Left ventricle myocardium inferior (tissue), 1 donor: Measurements from ENCODE around the gene ADM2. TPM values are rescaled to one million over a fixed set of nuclear protein-coding genes. Genes with fewer than 3 reads are reported as not detected.

Experiments
- DNase-seq: peaks from one replicate; pipeline ENCODE4 v3.0.0-alpha.2; 2020
- H3K27ac ChIP-seq: fragments of 200-600 bp; replicated peaks from 2 replicates; pipeline ENCODE4 v1.8.0; 2021
- H3K27me3 ChIP-seq: fragments of 200-600 bp; 2 replicates; pipeline ENCODE4 v1.8.0; 2021; ENCODE audit warnings: low read depth
- H3K36me3 ChIP-seq: fragments of 200-600 bp; 2 replicates; pipeline ENCODE4 v1.8.0; 2021
- H3K4me1 ChIP-seq: fragments of 200-600 bp; 2 replicates; pipeline ENCODE4 v1.8.0; 2021
- H3K4me3 ChIP-seq: fragments of 200-600 bp; 2 replicates; pipeline ENCODE4 v1.8.0; 2021; ENCODE audit warnings: mild to moderate bottlenecking, moderate library complexity
- H3K9me3 ChIP-seq: fragments of 200-600 bp; replicated peaks from 2 replicates; pipeline ENCODE4 v1.8.0; 2021
- CTCF ChIP-seq: fragments of 200-600 bp; IDR thresholded peaks from 2 replicates; pipeline ENCODE4 v1.8.0; 2021; ENCODE audit warnings: antibody characterized with exemption, mild to moderate bottlenecking, borderline replicate concordance
- intact Hi-C: fragments of 100-400 bp; cut with micrococcal nuclease; formaldehyde crosslinking; loops from one replicate; pipeline ENCODE4 v1.11.0; 2022
- total RNA-seq: library from RNA; stranded (reverse); fragmentation: NEBNext Ultra II Directional; extraction: Animal tissue kit (Norgen Biotek cat#: 25700); gene quantifications from one replicate; pipeline ENCODE4 v1.2.1, GENCODE V29; 2021
- donor health status: DM: no; HTN: yes; CAD: no; lungs with severe emphysema.

Gene ADM2
- total RNA-seq, 1 donor from 2014 or later, result not detected

GRCh38 chr22:50475652-50476002 is 5.7 kb upstream of the ADM2 start:
- no peak for TF ChIP-seq CTCF
- Histone ChIP-seq H3K36me3 (no peaks in the 10 kb centered on the region), H3K4me3 (peak overlapping the region; percentile 93), H3K27me3 (peaks cover 29% of the 10 kb centered on the region), H3K4me1 (peaks cover 47% of the 10 kb centered on the region), H3K9me3 (no peaks in the 10 kb centered on the region), H3K27ac (peak overlapping the region; percentile 81)
- no peak for DNase-seq
- intact Hi-C loops, result no loop called here

GRCh38 chr22:50476868-50477267 is 4.5 kb upstream of the ADM2 start:
- TF ChIP-seq CTCF, result no peak
- no peak for DNase-seq
- Histone ChIP-seq H3K4me3 (no peak overlapping the region), H3K27ac (no peak overlapping the region), H3K27me3 (peaks cover 41% of the 10 kb centered on the region), H3K4me1 (peaks cover 44% of the 10 kb centered on the region), H3K9me3 (no peaks in the 10 kb centered on the region), H3K36me3 (no peaks in the 10 kb centered on the region)
- intact Hi-C loops, result no loop called here

GRCh38 chr22:50477923-50478322 is 3.4 kb upstream of the ADM2 start:
- Histone ChIP-seq H3K4me1 (peaks cover 39% of the 10 kb centered on the region), H3K36me3 (no peaks in the 10 kb centered on the region), H3K9me3 (no peaks in the 10 kb centered on the region), H3K27me3 (peaks cover 52% of the 10 kb centered on the region), H3K4me3 (no peak overlapping the region), H3K27ac (no peak overlapping the region)
- DNase-seq, result no peak
- TF ChIP-seq CTCF, result no peak
- intact Hi-C loops, result no loop called here

DNA sequence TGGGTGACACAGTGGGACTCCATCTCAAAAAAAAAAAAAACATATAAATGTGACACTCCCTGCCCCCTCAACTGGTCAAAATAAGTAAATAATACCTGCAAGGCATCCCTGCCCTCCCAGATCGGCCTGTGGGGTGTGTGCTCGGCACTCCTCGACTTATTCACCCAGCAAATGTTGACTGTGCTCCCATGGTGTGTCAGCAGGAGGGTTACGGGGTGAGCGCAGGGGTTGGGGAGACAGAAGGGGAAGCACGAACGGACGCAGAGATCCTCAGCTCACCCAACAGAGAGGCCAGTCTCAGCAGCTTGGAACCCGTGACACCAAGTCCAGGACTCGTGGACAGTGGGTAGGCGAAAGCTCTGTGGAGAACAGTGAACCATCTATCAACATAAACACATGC is 1.6 kb upstream of the ADM2 start:
- no peaks in the 10 kb centered on the region for H3K36me3 ChIP-seq
- intact Hi-C loops, result no loop called here
- TF ChIP-seq CTCF, result no peak
- DNase-seq, result no peak
- H3K4me1 ChIP-seq, result peaks cover 22% of the 10 kb centered on the region
- no peak overlapping the region for H3K27ac ChIP-seq
- H3K27me3 ChIP-seq, result peaks cover 70% of the 10 kb centered on the region
- H3K9me3 ChIP-seq, result no peaks in the 10 kb centered on the region
- H3K4me3 ChIP-seq, result no peak overlapping the region

DNA sequence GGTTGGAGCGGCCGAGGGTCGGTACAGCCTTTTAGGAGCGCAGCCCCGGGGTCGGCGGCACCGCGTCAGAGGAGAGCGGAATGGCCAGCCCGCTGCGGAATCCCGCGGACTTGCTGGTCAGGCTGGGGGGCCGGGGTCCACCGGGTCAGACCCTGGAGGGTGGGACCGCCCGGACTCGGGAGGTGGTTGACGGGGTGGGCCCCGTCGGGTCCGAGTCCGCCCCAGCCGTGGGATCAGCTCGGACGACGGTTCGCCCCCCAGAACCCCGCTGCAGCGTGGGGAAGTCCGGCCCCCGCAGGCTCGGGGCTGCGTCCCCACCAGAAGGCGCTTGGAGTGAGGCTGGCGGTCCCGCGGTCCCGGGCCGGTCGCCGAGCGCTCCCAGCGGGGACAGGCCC is 301 bp upstream of the ADM2 start:
- no peak for TF ChIP-seq CTCF
- no peak for DNase-seq

More for the DNA sequence above, 301 bp upstream of the ADM2 start:
- intact Hi-C loops, result no loop called here
- no peaks in the 10 kb centered on the region for H3K36me3 ChIP-seq
- peak overlapping the region; percentile 63 for H3K4me3 ChIP-seq
- peaks cover 83% of the 10 kb centered on the region for H3K27me3 ChIP-seq
- H3K9me3 ChIP-seq, result no peaks in the 10 kb centered on the region
- H3K27ac ChIP-seq, result no peak overlapping the region
- H3K4me1 ChIP-seq, result peaks cover 15% of the 10 kb centered on the region
